H1 (cell line): ENCODE data around the gene TNFRSF18. TPM values are rescaled to one million over a fixed set of nuclear protein-coding genes. Genes with fewer than 3 reads are reported as not detected.

Experiments used
- CTCF ChIA-PET: fragments of 300-600 bp; sonication (Branson Sonifier 250); formaldehyde crosslinking; loops from one replicate; lab custom pipeline; 2021; ENCODE audit not compliant: partially characterized antibody; lab: Charles Lee
- POLR2A ChIA-PET: fragments of 300-600 bp; sonication (Branson Sonifier 250); formaldehyde crosslinking; loops from one replicate; lab custom pipeline; 2021; ENCODE audit warnings: inconsistent platforms; ENCODE audit not compliant: partially characterized antibody; lab: Charles Lee
- DNase-seq, 2 experiments: peaks; one replicate each; pipeline versions ENCODE4 v3.0.0 to v3.0.0-alpha.2; 2010 to 2022; ENCODE audit warnings: low spot score in 2 of 2, low read depth in 1 of 2, mixed read lengths in 1 of 2
- FAIRE-seq: peaks from 2 replicates; lab custom pipeline; 2011; peaks lifted over from hg19 to GRCh38; lab: Jason Lieb, UNC
- H2AFZ ChIP-seq: 2 replicates; pipeline ENCODE4 v1.8.1; 2012; ENCODE audit warnings: low read length, inconsistent platforms
- H2AK5ac ChIP-seq: 2 replicates; pipeline ENCODE4 v1.6.1; 2013; ENCODE audit warnings: low read depth, low read length
- H2BK120ac ChIP-seq: replicated peaks from 2 replicates; pipeline ENCODE3; 2013; ENCODE audit warnings: low read depth, low read length, inconsistent platforms
- H2BK12ac ChIP-seq: 2 replicates; pipeline ENCODE4 v1.6.1; 2013; ENCODE audit warnings: low read depth, low read length
- H2BK15ac ChIP-seq: 2 replicates; pipeline ENCODE4 v1.6.1; 2013; ENCODE audit warnings: low read length
- H2BK20ac ChIP-seq: 2 replicates; pipeline ENCODE4 v1.6.1; 2013; ENCODE audit warnings: low read length
- H2BK5ac ChIP-seq: 2 replicates; pipeline ENCODE4 v1.6.1; 2013; ENCODE audit warnings: low read depth, low read length
- H3K14ac ChIP-seq: 2 replicates; pipeline ENCODE4 v1.6.1; 2013; ENCODE audit warnings: inconsistent platforms; ENCODE audit not compliant: insufficient read length
- H3K18ac ChIP-seq: 2 replicates; pipeline ENCODE4 v1.6.1; 2013; ENCODE audit warnings: low read length; ENCODE audit errors: extremely low read depth
- H3K23ac ChIP-seq: 2 replicates; pipeline ENCODE4 v1.6.1; 2013; ENCODE audit warnings: inconsistent platforms; ENCODE audit not compliant: insufficient read length
- H3K23me2 ChIP-seq: 2 replicates; pipeline ENCODE4 v1.6.1; 2013; ENCODE audit warnings: low read depth, low read length
- H3K27ac ChIP-seq: 2 replicates; pipeline ENCODE4 v1.6.1; 2011; ENCODE audit warnings: low read depth, low read length, inconsistent platforms
- H3K27me3 ChIP-seq, 4 experiments: replicated peaks in 1 of 4; 1 replicate in 1 of 4; 2 replicates in 3 of 4; pipeline versions ENCODE4 v1.6.1 to v1.8.1; 2011 to 2013; ENCODE audit warnings: low read length in 3 of 4, mild to moderate bottlenecking in 3 of 4, inconsistent platforms in 2 of 4, mixed read lengths in 2 of 4, moderate library complexity in 1 of 4; ENCODE audit not compliant: control insufficient read depth in 3 of 4, insufficient read depth in 3 of 4; ENCODE audit errors: extremely low read depth in 1 of 4
- H3K36me3 ChIP-seq, 4 experiments: 2 replicates each; pipeline versions ENCODE4 v1.6.1 to v1.8.1; 2011 to 2013; ENCODE audit warnings: mild to moderate bottlenecking in 4 of 4, low read length in 3 of 4, moderate library complexity in 2 of 4, control low read depth in 1 of 4, inconsistent platforms in 1 of 4; ENCODE audit not compliant: insufficient read depth in 4 of 4, control insufficient read depth in 2 of 4
- H3K4ac ChIP-seq: replicated peaks from 2 replicates; pipeline ENCODE3; 2013; ENCODE audit warnings: low read length, low read depth, mixed read lengths, inconsistent platforms; ENCODE audit not compliant: insufficient read length
- H3K4me1 ChIP-seq, 4 experiments: replicated peaks in 1 of 4; 1 replicate in 1 of 4; 2 replicates in 3 of 4; pipeline versions ENCODE4 v1.6.1 to v1.8.1; 2011 to 2013; ENCODE audit warnings: low read length in 3 of 4, inconsistent platforms in 2 of 4, mixed read lengths in 1 of 4; ENCODE audit not compliant: insufficient read depth in 4 of 4, control insufficient read depth in 3 of 4
- H3K4me2 ChIP-seq, 2 experiments: 2 replicates each; pipeline versions ENCODE4 v1.6.1 to v1.8.1; 2011 to 2013; ENCODE audit warnings: low read depth in 2 of 2, low read length in 2 of 2, control low read depth in 1 of 2, inconsistent platforms in 1 of 2, mild to moderate bottlenecking in 1 of 2; ENCODE audit not compliant: insufficient read depth in 1 of 2
- H3K4me3 ChIP-seq, 4 experiments: fragments of 200-600, 300-600 bp in 1 of 4; sonication (generic), shearing (Covaris generic), sonication (Bioruptor Twin) in 1 of 4; 2 replicates each; pipeline versions ENCODE4 v1.5.1 to v1.8.1; 2011 to 2016; ENCODE audit warnings: low read length in 4 of 4, low read depth in 3 of 4, control low read depth in 2 of 4, inconsistent platforms in 2 of 4, mild to moderate bottlenecking in 2 of 4, mixed read lengths in 1 of 4, moderate library complexity in 1 of 4; ENCODE audit not compliant: insufficient read depth in 2 of 4; ENCODE audit errors: extremely low read depth in 1 of 4
- H3K56ac ChIP-seq: replicated peaks from 2 replicates; pipeline ENCODE3; 2013; ENCODE audit warnings: low read depth, mild to moderate bottlenecking, mixed read lengths, low read length, inconsistent platforms; ENCODE audit not compliant: insufficient read length
- H3K79me1 ChIP-seq: 2 replicates; pipeline ENCODE4 v1.6.1; 2013; ENCODE audit warnings: low read depth, low read length, control low read depth
- H3K79me2 ChIP-seq, 2 experiments: 2 replicates each; pipeline versions ENCODE4 v1.6.1 to v1.8.1; 2012 to 2013; ENCODE audit warnings: low read length in 2 of 2, mild to moderate bottlenecking in 2 of 2, inconsistent platforms in 1 of 2; ENCODE audit not compliant: insufficient read depth in 2 of 2, control insufficient read depth in 1 of 2
- H3K9ac ChIP-seq, 4 experiments: replicated peaks in 1 of 4; 1 replicate in 1 of 4; 2 replicates in 3 of 4; pipeline versions ENCODE4 v1.6.1 to v1.8.1; 2011 to 2013; ENCODE audit warnings: low read depth in 3 of 4, low read length in 3 of 4, control low read depth in 2 of 4, mild to moderate bottlenecking in 2 of 4, moderate library complexity in 2 of 4, inconsistent platforms in 1 of 4; ENCODE audit errors: extremely low read depth in 1 of 4
- H3K9me3 ChIP-seq, 2 experiments: 2 replicates each; pipeline versions ENCODE4 v1.6.1 to v1.8.1; 2012 to 2013; ENCODE audit warnings: mild to moderate bottlenecking in 2 of 2, moderate library complexity in 2 of 2, control low read depth in 1 of 2, inconsistent platforms in 1 of 2, low read depth in 1 of 2, low read length in 1 of 2, mixed read lengths in 1 of 2; ENCODE audit not compliant: insufficient read depth in 2 of 2
- H4K20me1 ChIP-seq, 2 experiments: replicated peaks in 1 of 2; 2 replicates each; pipeline versions ENCODE3 to v1.8.1; 2011 to 2013; ENCODE audit warnings: inconsistent platforms in 2 of 2, low read length in 2 of 2, mild to moderate bottlenecking in 1 of 2; ENCODE audit not compliant: insufficient read depth in 2 of 2, control insufficient read depth in 1 of 2
- H4K5ac ChIP-seq: 2 replicates; pipeline ENCODE4 v1.6.1; 2013; ENCODE audit warnings: low read length, low read depth, mixed read lengths, inconsistent platforms; ENCODE audit not compliant: insufficient read length
- H4K8ac ChIP-seq: 2 replicates; pipeline ENCODE4 v1.8.0; 2013; ENCODE audit warnings: mild to moderate bottlenecking, moderate library complexity, low read length, inconsistent platforms; ENCODE audit not compliant: insufficient read depth; ENCODE audit errors: extremely low read depth
- H4K91ac ChIP-seq: replicated peaks from 2 replicates; pipeline ENCODE3; 2013; ENCODE audit warnings: low read length, mixed read lengths, inconsistent platforms; ENCODE audit not compliant: insufficient read length
- BACH1 ChIP-seq: IDR thresholded peaks from 2 replicates; pipeline ENCODE4 v1.6.1; 2012; ENCODE audit warnings: low read length, improper control_type of control experiment
- KDM1A ChIP-seq: fragments of 200-600, 300-600 bp; sonication (generic); IDR thresholded peaks from 2 replicates; pipeline ENCODE4 v1.7.1; 2016; ENCODE audit warnings: mild to moderate bottlenecking, low read length, borderline replicate concordance
- KDM5A ChIP-seq: fragments of 200-600 bp; IDR thresholded peaks from 2 replicates; pipeline ENCODE4 v1.7.1; 2012; ENCODE audit warnings: mild to moderate bottlenecking, low read length, inconsistent platforms, mixed read lengths
- POLR2AphosphoS5 ChIP-seq: IDR thresholded peaks from 2 replicates; pipeline ENCODE4 v1.6.1; 2011; ENCODE audit warnings: low read depth, low read length
- RBBP5 ChIP-seq: IDR thresholded peaks from 2 replicates; pipeline ENCODE4 v1.7.1; 2012; ENCODE audit warnings: low read depth, mild to moderate bottlenecking, inconsistent platforms, low read length, moderate library complexity, borderline replicate concordance
- RNF2 ChIP-seq: fragments of 200-900, 300-1000 bp; sonication (generic); IDR thresholded peaks from 2 replicates; pipeline ENCODE4 v1.7.1; 2016; ENCODE audit warnings: borderline replicate concordance, low read depth, mild to moderate bottlenecking, antibody characterized with exemption, low read length; ENCODE audit not compliant: poor library complexity, severe bottlenecking; ENCODE audit errors: missing control alignments
- SIN3A ChIP-seq, 2 experiments: IDR thresholded peaks in 1 of 2; conservative IDR thresholded peaks in 1 of 2; 2 replicates each; pipeline ENCODE4 v1.6.1; 2011 to 2012; ENCODE audit warnings: low read length in 2 of 2, improper control_type of control experiment in 1 of 2, low read depth in 1 of 2, mild to moderate bottlenecking in 1 of 2
- SIRT6 ChIP-seq: IDR thresholded peaks from one replicate; pipeline ENCODE4 v1.7.1; 2012; ENCODE audit warnings: low read length, inconsistent platforms
- SIX5 ChIP-seq: IDR thresholded peaks from 2 replicates; pipeline ENCODE4 v1.6.1; 2011; ENCODE audit warnings: mild to moderate bottlenecking, low read depth, low read length
- SP1 ChIP-seq: IDR thresholded peaks from 2 replicates; pipeline ENCODE4 v1.6.1; 2011; ENCODE audit warnings: low read depth, low read length
- SUZ12 ChIP-seq: fragments of 200-600 bp; sonication (generic); IDR thresholded peaks from 2 replicates; pipeline ENCODE4 v1.6.1; 2012; ENCODE audit warnings: mild to moderate bottlenecking, inconsistent platforms, low read length, moderate library complexity, mixed read lengths
- WGBS, 2 experiments: shearing (Covaris generic) in 1 of 2; methylation state at CpG; one replicate each; pipeline versions ENCODE4 v1.1.6 to v1.1.7; 2013 to 2015; ENCODE audit warnings: low lambda C conversion rate in 2 of 2, mixed read lengths in 2 of 2, inconsistent platforms in 1 of 2, low coverage in 1 of 2, missing lambda C conversion rate in 1 of 2; ENCODE audit not compliant: insufficient replicate concordance in 2 of 2, insufficient coverage in 1 of 2, insufficient read length in 1 of 2; ENCODE audit errors: extremely low coverage in 1 of 2, missing lambda C conversion rate in 1 of 2; 5-methylcytosine and 5-hydroxymethylcytosine counted together
- polyA plus RNA-seq, 7 experiments: library from polyadenylated mRNA; depleted of rRNA in 3 of 7; stranded (reverse) in 5 of 7; unstranded in 2 of 7; fragments of >200 nt in 5 of 7; fragments of 200-250 nt in 2 of 7; gene quantifications; 1 replicate in 5 of 7; 2 replicates in 1 of 7; 4 replicates in 1 of 7; pipeline versions ENCODE4 v1.2.1 to v1.2.3, GENCODE V29; 2011 to 2013; ENCODE audit warnings: missing spikeins in 2 of 7, mixed read lengths in 2 of 7
- total RNA-seq: library from RNA; stranded (reverse); fragmentation: NEBNext Ultra II Directional; extraction: Animal tissue kit (Norgen Biotek cat#: 25700); gene quantifications from 2 replicates; pipeline ENCODE4 v1.2.1, GENCODE V29; 2021
- TF ChIP-seq, protein P1 (sequence below): IDR thresholded peaks from 2 replicates; pipeline ENCODE4 v1.6.1; 2012; ENCODE audit warnings: low read length, inconsistent platforms

TNFRSF18 gene
- total and polyA plus RNA-seq, 2 of the 8 experiments (the other 6 are each of a cell fraction or from before 2014, with no cell fraction given) = 1.5 to 2.5 TPM

DNA sequence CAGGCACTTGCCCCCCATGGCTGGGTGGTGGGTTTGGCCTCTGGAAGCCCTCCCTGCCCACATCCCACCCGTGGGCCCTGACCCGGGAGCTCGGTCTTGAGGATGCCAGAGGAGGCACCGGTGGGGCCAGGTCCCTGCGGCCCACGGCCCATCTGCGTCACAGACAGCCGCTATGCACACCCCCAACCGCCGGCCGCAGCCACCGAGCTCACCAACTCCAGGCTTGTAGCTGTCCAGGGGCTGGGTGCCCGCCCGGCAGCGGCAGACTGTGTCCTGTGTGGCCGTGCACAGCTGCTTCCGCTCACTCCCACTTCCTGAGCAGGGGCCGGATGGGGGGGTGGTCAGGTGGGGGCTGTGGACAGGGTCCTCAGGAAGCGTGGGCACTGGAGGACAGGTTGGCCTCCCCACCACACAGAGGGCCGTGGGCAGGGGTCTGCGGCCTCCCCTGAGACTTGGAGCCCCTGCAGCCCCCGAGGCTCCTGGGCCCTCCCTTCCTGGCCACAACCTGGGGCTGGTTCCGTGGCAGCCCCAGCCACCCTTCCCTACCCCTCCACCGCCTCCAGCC is 6.5 kb upstream of the TNFRSF18 start:
- H2BK15ac ChIP-seq = no peak overlapping the region
- DNase-seq (no peak), FAIRE-seq (no peak)
- no peak overlapping the region for H3K4me3 ChIP-seq
- peaks cover 0 to 10% (median 0%) of the 10 kb centered on the region in 4 experiments; a peak in 4 of 8 replicates for H3K36me3 ChIP-seq
- H3K79me2 ChIP-seq = no peaks in the 10 kb centered on the region
- no peak overlapping the region for H2BK12ac ChIP-seq
- H3K27ac ChIP-seq = no peak overlapping the region
- H4K8ac ChIP-seq = no peak overlapping the region; the same call in none of the 2 replicates
- H2BK20ac ChIP-seq = no peak overlapping the region
- H2BK120ac ChIP-seq = no peak overlapping the region
- H4K20me1 ChIP-seq = peaks cover 3 to 6% of the 10 kb centered on the region in 2 experiments
- no peak overlapping the region for H4K5ac ChIP-seq
- no peak overlapping the region for H2AFZ ChIP-seq
- H3K79me1 ChIP-seq = no peaks in the 10 kb centered on the region
- ChIA-PET CTCF (interaction anchor here (0.6 to 2.2 kb wide), 5 partner anchors 17 to 149 kb away, joined by 3 to 9 read pairs (median 3); partner anchors contain the start of gene TTLL10), POLR2A (no interaction called here)
- no peaks in the 10 kb centered on the region for H3K27me3 ChIP-seq
- no peak overlapping the region for H3K23ac ChIP-seq
- H3K23me2 ChIP-seq = no peaks in the 10 kb centered on the region
- no peak overlapping the region for H3K14ac ChIP-seq
- H3K9ac ChIP-seq = no peak overlapping the region
- no peak overlapping the region for H3K4me2 ChIP-seq
- no peak overlapping the region for H3K18ac ChIP-seq
- no peaks in the 10 kb centered on the region for H3K9me3 ChIP-seq
- H3K4me1 ChIP-seq = no peaks in the 10 kb centered on the region; a peak in 1 of 7 replicates
- no peak overlapping the region for H3K4ac ChIP-seq
- no peak overlapping the region for H3K56ac ChIP-seq
- no peak overlapping the region for H4K91ac ChIP-seq
- H2BK5ac ChIP-seq = no peak overlapping the region
- no peak overlapping the region for H2AK5ac ChIP-seq
- WGBS, 2 experiments = 93% methylated on average over 16 of the region's 24 CpGs; no CpG with 5 or more reads in 1 of the 2 experiments
- TF ChIP-seq SUZ12 = no peak
- TF ChIP-seq RBBP5 = no peak
- no peak for TF ChIP-seq SIX5
- no peak for TF ChIP-seq BACH1
- TF ChIP-seq SIRT6 = no peak
- no peak for TF ChIP-seq KDM5A
- no peak for TF ChIP-seq SIN3A (conservative IDR thresholded peaks at IDR 0.05 in 1 of 2, IDR thresholded peaks at IDR 0.05 in 1 of 2; ENCODE audit: low read depth in 1 of 2, low read length in 2 of 2)
- no peak for TF ChIP-seq POLR2AphosphoS5
- no peak for TF ChIP-seq SP1
- no peak for TF ChIP-seq RNF2
- TF ChIP-seq KDM1A = no peak
- TF ChIP-seq, protein P1, sequence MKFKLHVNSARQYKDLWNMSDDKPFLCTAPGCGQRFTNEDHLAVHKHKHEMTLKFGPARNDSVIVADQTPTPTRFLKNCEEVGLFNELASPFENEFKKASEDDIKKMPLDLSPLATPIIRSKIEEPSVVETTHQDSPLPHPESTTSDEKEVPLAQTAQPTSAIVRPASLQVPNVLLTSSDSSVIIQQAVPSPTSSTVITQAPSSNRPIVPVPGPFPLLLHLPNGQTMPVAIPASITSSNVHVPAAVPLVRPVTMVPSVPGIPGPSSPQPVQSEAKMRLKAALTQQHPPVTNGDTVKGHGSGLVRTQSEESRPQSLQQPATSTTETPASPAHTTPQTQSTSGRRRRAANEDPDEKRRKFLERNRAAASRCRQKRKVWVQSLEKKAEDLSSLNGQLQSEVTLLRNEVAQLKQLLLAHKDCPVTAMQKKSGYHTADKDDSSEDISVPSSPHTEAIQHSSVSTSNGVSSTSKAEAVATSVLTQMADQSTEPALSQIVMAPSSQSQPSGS = no peak
